Dermis microvascular lymphatic vessel endothelial cell (primary cell): Measurements from ENCODE around the gene NTSR1. TPM values are rescaled to one million over a fixed set of nuclear protein-coding genes. Genes with fewer than 3 reads are reported as not detected.

Source experiments
- total RNA-seq: library from RNA; depleted of rRNA; stranded (reverse); fragments of >200 nt; gene quantifications from 2 replicates; pipeline ENCODE4 v1.2.1, GENCODE V29; 2014

The NTSR1 gene
- total RNA-seq, 1 donor from 2014 or later = under 0.01 TPM

Other genes starting within 250 kb of the NTSR1 start
- gene GATA5, start 232.8 kb upstream of the NTSR1 start, total RNA-seq = not detected in 2 replicates
- gene SLCO4A1, start 66.3 kb upstream of the NTSR1 start, total RNA-seq = 0.51 and 0.90 TPM in 2 replicates
- 15.4 and 17.1 TPM in 2 replicates for gene MRGBP, start 87.6 kb downstream of the NTSR1 start, total RNA-seq
- gene OGFR, start 96.0 kb downstream of the NTSR1 start, total RNA-seq = 18.2 and 29.2 TPM in 2 replicates
- gene COL9A3, start 108.2 kb downstream of the NTSR1 start, total RNA-seq = 0.38 and 1.0 TPM in 2 replicates
- gene TCFL5, start 153.0 kb downstream of the NTSR1 start, total RNA-seq = 9.5 and 10.1 TPM in 2 replicates
- 20.4 and 29.5 TPM in 2 replicates for gene DIDO1, start 217.7 kb downstream of the NTSR1 start, total RNA-seq
- gene GID8, start 229.3 kb downstream of the NTSR1 start, total RNA-seq = 34.8 and 41.7 TPM in 2 replicates
- 5.4 and 6.2 TPM in 2 replicates for gene SLC17A9, start 243.9 kb downstream of the NTSR1 start, total RNA-seq